Measurements from ENCODE around the gene TMEM33.

Gene TMEM33

DNA sequence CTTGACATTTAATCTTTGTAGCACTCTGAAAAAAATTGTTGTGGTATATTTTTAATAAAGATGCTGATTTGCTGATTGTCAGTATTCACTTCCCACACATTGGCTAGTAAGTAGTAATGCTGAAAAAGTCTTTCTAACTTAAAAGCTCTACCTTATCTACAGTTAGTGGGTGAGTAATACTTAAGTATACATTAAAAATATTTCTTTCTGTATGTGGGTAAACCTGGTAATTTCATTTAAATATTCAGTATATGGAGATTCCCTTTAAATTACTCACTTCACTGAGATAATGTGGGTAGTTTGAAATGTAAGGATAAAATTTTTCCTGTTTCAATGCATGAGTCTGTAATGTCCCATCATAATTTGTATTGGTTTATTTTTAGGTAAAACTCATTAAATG is 5.6 kb downstream of the TMEM33 start:
- Histone ChIP-seq H3K9ac (ENCODE audit: insufficient read length, low read depth) (no peak overlapping the region), H3K27me3 (ENCODE audit: insufficient read depth, insufficient read length) (no peaks in the 10 kb centered on the region), H3K36me3 (ENCODE audit: insufficient read depth, insufficient read length, low read length) (peaks cover 59% of the 10 kb centered on the region), H3K4me3 (ENCODE audit: insufficient read length, low read depth) (no peak overlapping the region), H3K4me1 (ENCODE audit: insufficient read depth, insufficient read length) (no peaks in the 10 kb centered on the region), H3K9me3 (ENCODE audit: insufficient read depth, low read length) (no peaks in the 10 kb centered on the region)
- DNase-seq (ENCODE audit: low read depth, low spot score): no peak
- no peak for TF ChIP-seq SUZ12 (IDR thresholded peaks at IDR 0.05; ENCODE audit: extremely low read depth, insufficient read depth, insufficient read length)
- no peak for TF ChIP-seq ZNF274 (IDR thresholded peaks at IDR 0.05; ENCODE audit: low read depth, low read length)
- TF ChIP-seq YY1 (IDR thresholded peaks at IDR 0.05; ENCODE audit: insufficient read depth, insufficient read length): no peak

DNA sequence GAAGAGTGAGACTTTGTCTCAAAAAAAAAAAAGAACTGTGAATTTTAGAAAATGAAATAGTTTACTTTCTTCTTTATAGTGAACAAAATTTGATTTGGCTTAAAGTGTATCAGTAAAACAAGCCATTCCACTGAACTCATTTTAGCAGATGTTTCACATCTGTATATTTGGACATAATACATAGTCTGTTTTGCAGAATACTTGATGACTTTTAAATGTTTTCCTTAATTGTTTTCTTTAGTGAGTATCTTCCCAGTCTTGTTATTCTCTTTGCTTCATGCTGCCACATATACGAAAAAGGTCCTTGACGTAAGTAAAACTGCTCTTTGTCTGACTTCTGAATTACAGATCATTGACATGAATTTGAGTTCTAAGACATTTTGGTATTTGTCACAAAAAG is 8.3 kb downstream of the TMEM33 start:
- no peak for TF ChIP-seq SUZ12 (IDR thresholded peaks at IDR 0.05; ENCODE audit: extremely low read depth, insufficient read depth, insufficient read length)
- no peak for TF ChIP-seq YY1 (IDR thresholded peaks at IDR 0.05; ENCODE audit: insufficient read depth, insufficient read length)
- TF ChIP-seq ZNF274 (IDR thresholded peaks at IDR 0.05; ENCODE audit: low read depth, low read length): no peak
- no peak overlapping the region for H3K9ac ChIP-seq (ENCODE audit: insufficient read length, low read depth)
- no peak for DNase-seq (ENCODE audit: low read depth, low spot score)
- H3K4me3 ChIP-seq (ENCODE audit: insufficient read length, low read depth): no peak overlapping the region
- peaks cover 58% of the 10 kb centered on the region for H3K36me3 ChIP-seq (ENCODE audit: insufficient read depth, insufficient read length, low read length)
- H3K4me1 ChIP-seq (ENCODE audit: insufficient read depth, insufficient read length): no peaks in the 10 kb centered on the region
- no peaks in the 10 kb centered on the region for H3K9me3 ChIP-seq (ENCODE audit: insufficient read depth, low read length)
- no peaks in the 10 kb centered on the region for H3K27me3 ChIP-seq (ENCODE audit: insufficient read depth, insufficient read length)

DNA sequence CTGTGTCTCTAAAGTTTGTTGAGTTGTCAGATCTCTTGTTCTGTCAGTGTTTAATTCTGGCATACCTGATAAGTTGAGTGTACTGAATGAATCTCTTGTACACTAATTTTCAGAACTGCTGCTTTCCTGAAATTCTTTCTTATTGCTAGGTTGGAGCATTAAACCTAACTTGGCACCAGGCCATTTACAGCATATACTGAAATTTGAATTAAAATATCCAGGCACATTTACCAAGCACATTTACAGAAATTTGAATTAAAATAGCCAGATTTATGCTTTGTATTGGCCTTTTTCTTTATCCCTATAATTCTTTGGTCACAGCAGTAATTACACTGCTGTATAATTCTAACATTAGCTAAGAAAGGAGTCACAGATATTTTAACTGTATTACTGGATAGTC is 8.9 kb downstream of the TMEM33 start:
- Histone ChIP-seq H3K36me3 (ENCODE audit: insufficient read depth, insufficient read length, low read length) (peaks cover 59% of the 10 kb centered on the region), H3K4me1 (ENCODE audit: insufficient read depth, insufficient read length) (no peaks in the 10 kb centered on the region), H3K4me3 (ENCODE audit: insufficient read length, low read depth) (no peak overlapping the region), H3K9ac (ENCODE audit: insufficient read length, low read depth) (no peak overlapping the region), H3K27me3 (ENCODE audit: insufficient read depth, insufficient read length) (no peaks in the 10 kb centered on the region), H3K9me3 (ENCODE audit: insufficient read depth, low read length) (no peaks in the 10 kb centered on the region)
- no peak for DNase-seq (ENCODE audit: low read depth, low spot score)
- TF ChIP-seq SUZ12 (IDR thresholded peaks at IDR 0.05; ENCODE audit: extremely low read depth, insufficient read depth, insufficient read length) (no peak), YY1 (IDR thresholded peaks at IDR 0.05; ENCODE audit: insufficient read depth, insufficient read length) (no peak), ZNF274 (IDR thresholded peaks at IDR 0.05; ENCODE audit: low read depth, low read length) (no peak)

DNA sequence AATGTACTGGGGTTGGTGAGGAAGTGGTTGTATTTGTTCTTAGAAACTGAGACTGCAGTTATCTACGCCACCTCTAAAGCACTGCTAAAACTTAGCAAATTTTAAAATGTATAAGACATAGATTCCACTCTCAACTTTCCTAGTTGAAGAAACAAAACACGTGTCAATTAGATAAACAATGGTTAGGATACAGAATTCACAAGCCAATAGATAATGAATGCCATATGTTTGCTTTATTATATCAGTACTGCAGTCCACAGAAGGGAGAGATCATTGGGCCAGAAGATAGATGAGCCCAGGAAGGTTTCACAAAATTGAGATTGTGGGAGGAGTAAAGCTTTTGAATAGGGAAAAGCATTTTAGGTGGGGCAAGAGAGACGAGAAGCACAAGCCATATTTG is 14.3 kb downstream of the TMEM33 start:
- Histone ChIP-seq H3K4me1 (ENCODE audit: insufficient read depth, insufficient read length) (no peaks in the 10 kb centered on the region), H3K9me3 (ENCODE audit: insufficient read depth, low read length) (no peaks in the 10 kb centered on the region), H3K27me3 (ENCODE audit: insufficient read depth, insufficient read length) (no peaks in the 10 kb centered on the region), H3K36me3 (ENCODE audit: insufficient read depth, insufficient read length, low read length) (peaks cover 78% of the 10 kb centered on the region), H3K9ac (ENCODE audit: insufficient read length, low read depth) (no peak overlapping the region), H3K4me3 (ENCODE audit: insufficient read length, low read depth) (no peak overlapping the region)
- DNase-seq (ENCODE audit: low read depth, low spot score): no peak
- TF ChIP-seq YY1 (IDR thresholded peaks at IDR 0.05; ENCODE audit: insufficient read depth, insufficient read length): no peak
- no peak for TF ChIP-seq SUZ12 (IDR thresholded peaks at IDR 0.05; ENCODE audit: extremely low read depth, insufficient read depth, insufficient read length)
- TF ChIP-seq ZNF274 (IDR thresholded peaks at IDR 0.05; ENCODE audit: low read depth, low read length): no peak

DNA sequence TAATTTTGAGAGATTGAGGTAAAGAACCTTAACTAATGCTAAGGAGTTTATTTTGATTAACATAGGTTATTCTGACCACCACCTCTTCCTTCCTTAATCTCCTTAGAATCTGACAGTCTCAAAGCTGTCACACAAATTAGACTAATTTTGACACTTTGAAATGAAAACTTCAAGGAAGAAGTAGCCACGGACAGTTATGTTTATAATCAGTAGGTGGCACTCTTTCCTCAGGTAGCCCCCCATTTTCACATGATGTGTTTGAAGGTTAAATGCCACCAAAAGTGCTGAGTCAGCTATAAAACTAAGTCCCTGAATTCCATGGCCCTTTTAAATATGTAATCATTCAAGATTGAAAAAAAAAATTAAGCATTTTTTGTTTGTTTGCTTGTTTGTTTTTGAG is 22.4 kb downstream of the TMEM33 start:
- Histone ChIP-seq H3K36me3 (ENCODE audit: insufficient read depth, insufficient read length, low read length) (peaks cover 29% of the 10 kb centered on the region), H3K4me3 (ENCODE audit: insufficient read length, low read depth) (no peak overlapping the region), H3K9me3 (ENCODE audit: insufficient read depth, low read length) (no peaks in the 10 kb centered on the region), H3K4me1 (ENCODE audit: insufficient read depth, insufficient read length) (no peaks in the 10 kb centered on the region), H3K9ac (ENCODE audit: insufficient read length, low read depth) (no peak overlapping the region), H3K27me3 (ENCODE audit: insufficient read depth, insufficient read length) (no peaks in the 10 kb centered on the region)
- TF ChIP-seq SUZ12 (IDR thresholded peaks at IDR 0.05; ENCODE audit: extremely low read depth, insufficient read depth, insufficient read length) (no peak), YY1 (IDR thresholded peaks at IDR 0.05; ENCODE audit: insufficient read depth, insufficient read length) (no peak), ZNF274 (IDR thresholded peaks at IDR 0.05; ENCODE audit: low read depth, low read length) (no peak)
- DNase-seq (ENCODE audit: low read depth, low spot score): no peak

DNA sequence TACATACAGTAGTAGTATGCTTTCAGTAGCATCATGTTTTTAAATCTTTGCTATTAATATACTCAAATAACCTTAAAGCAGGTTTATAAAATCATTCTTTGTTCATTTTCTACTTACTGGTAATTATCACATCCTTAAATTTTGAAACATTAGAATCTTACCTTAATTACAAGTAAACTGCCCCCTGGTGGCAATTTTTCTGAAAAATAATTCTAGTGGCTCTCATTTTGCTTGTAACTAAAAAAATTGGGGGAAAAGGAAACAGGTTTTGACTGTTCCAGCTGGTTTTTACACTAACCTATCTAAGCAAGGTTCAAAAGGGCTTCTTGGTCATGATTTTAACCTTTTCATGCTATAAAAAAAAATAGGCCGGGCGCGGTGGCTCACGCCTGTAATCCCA is 27.9 kb downstream of the TMEM33 start:
- Histone ChIP-seq H3K9me3 (ENCODE audit: insufficient read depth, low read length) (no peaks in the 10 kb centered on the region), H3K4me3 (ENCODE audit: insufficient read length, low read depth) (no peak overlapping the region), H3K36me3 (ENCODE audit: insufficient read depth, insufficient read length, low read length) (no peaks in the 10 kb centered on the region), H3K4me1 (ENCODE audit: insufficient read depth, insufficient read length) (no peaks in the 10 kb centered on the region), H3K27me3 (ENCODE audit: insufficient read depth, insufficient read length) (no peaks in the 10 kb centered on the region), H3K9ac (ENCODE audit: insufficient read length, low read depth) (no peak overlapping the region)
- DNase-seq (ENCODE audit: low read depth, low spot score): no peak
- TF ChIP-seq ZNF274 (IDR thresholded peaks at IDR 0.05; ENCODE audit: low read depth, low read length) (no peak), YY1 (IDR thresholded peaks at IDR 0.05; ENCODE audit: insufficient read depth, insufficient read length) (no peak)

DNA sequence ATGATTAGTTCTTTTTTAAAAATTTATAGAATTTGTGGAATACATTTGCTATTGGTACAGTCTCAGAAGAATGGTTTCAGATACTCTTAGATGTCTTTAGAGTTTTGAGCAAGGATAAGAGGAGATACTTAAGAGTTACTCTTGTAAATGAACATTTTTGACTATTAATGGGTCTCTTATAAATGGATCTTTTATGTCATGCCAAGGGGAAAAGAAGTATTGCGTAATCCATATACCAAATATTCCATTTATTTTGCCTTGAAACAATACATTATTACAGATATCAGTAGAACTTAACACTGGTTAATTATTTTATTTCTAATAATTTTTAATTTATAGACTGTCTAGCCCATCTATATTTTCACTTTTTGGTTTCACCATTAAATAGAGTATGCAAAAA is 29.2 kb downstream of the TMEM33 start:
- no peaks in the 10 kb centered on the region for H3K4me1 ChIP-seq (ENCODE audit: insufficient read depth, insufficient read length)
- no peaks in the 10 kb centered on the region for H3K36me3 ChIP-seq (ENCODE audit: insufficient read depth, insufficient read length, low read length)
- DNase-seq (ENCODE audit: low read depth, low spot score): no peak
- H3K9me3 ChIP-seq (ENCODE audit: insufficient read depth, low read length): peaks cover 10% of the 10 kb centered on the region; the same call in 1 of the 2 replicates
- no peaks in the 10 kb centered on the region for H3K27me3 ChIP-seq (ENCODE audit: insufficient read depth, insufficient read length)
- H3K4me3 ChIP-seq (ENCODE audit: insufficient read length, low read depth): no peak overlapping the region
- no peak overlapping the region for H3K9ac ChIP-seq (ENCODE audit: insufficient read length, low read depth)
- TF ChIP-seq YY1 (IDR thresholded peaks at IDR 0.05; ENCODE audit: insufficient read depth, insufficient read length) (no peak), ZNF274 (IDR thresholded peaks at IDR 0.05; ENCODE audit: low read depth, low read length) (no peak), SUZ12 (IDR thresholded peaks at IDR 0.05; ENCODE audit: extremely low read depth, insufficient read depth, insufficient read length) (no peak)

DNA sequence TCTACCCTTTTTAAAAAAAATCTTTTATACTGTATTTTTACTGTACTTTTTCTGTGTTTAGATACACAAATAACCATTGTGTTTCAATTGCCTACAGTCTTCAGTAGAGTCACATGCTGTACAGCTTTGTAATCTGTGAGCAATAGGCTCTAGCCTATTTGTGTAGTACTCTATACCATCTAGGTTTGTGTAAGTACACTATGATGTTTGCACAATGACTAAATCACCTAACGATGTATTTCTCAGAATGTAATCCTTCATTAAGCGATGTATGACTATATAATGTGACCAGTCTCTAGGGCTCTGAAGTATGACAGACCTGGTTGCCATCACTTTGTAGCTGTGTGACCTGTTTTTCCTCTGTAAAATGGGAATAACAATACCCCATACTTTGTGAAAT is 32.2 kb downstream of the TMEM33 start:
- TF ChIP-seq YY1 (IDR thresholded peaks at IDR 0.05; ENCODE audit: insufficient read depth, insufficient read length) (no peak), ZNF274 (IDR thresholded peaks at IDR 0.05; ENCODE audit: low read depth, low read length) (no peak), SUZ12 (IDR thresholded peaks at IDR 0.05; ENCODE audit: extremely low read depth, insufficient read depth, insufficient read length) (no peak)
- Histone ChIP-seq H3K4me1 (ENCODE audit: insufficient read depth, insufficient read length) (no peaks in the 10 kb centered on the region), H3K9me3 (ENCODE audit: insufficient read depth, low read length) (peaks cover 30% of the 10 kb centered on the region; the same call in 1 of the 2 replicates), H3K36me3 (ENCODE audit: insufficient read depth, insufficient read length, low read length) (no peaks in the 10 kb centered on the region), H3K27me3 (ENCODE audit: insufficient read depth, insufficient read length) (no peaks in the 10 kb centered on the region), H3K9ac (ENCODE audit: insufficient read length, low read depth) (no peak overlapping the region), H3K4me3 (ENCODE audit: insufficient read length, low read depth) (no peak overlapping the region)
- no peak for DNase-seq (ENCODE audit: low read depth, low spot score)

Measured in NT2/D1 (cell line).